ENCODE measurements around the gene CAMSAP1. TPM values are rescaled to one million over a fixed set of nuclear protein-coding genes. Genes with fewer than 3 reads are reported as not detected.

The CAMSAP1 gene
- total and polyA plus RNA-seq, 2 of the 4 experiments (the other 2 are of a cell fraction): 8.2 to 19.5 TPM

DNA sequence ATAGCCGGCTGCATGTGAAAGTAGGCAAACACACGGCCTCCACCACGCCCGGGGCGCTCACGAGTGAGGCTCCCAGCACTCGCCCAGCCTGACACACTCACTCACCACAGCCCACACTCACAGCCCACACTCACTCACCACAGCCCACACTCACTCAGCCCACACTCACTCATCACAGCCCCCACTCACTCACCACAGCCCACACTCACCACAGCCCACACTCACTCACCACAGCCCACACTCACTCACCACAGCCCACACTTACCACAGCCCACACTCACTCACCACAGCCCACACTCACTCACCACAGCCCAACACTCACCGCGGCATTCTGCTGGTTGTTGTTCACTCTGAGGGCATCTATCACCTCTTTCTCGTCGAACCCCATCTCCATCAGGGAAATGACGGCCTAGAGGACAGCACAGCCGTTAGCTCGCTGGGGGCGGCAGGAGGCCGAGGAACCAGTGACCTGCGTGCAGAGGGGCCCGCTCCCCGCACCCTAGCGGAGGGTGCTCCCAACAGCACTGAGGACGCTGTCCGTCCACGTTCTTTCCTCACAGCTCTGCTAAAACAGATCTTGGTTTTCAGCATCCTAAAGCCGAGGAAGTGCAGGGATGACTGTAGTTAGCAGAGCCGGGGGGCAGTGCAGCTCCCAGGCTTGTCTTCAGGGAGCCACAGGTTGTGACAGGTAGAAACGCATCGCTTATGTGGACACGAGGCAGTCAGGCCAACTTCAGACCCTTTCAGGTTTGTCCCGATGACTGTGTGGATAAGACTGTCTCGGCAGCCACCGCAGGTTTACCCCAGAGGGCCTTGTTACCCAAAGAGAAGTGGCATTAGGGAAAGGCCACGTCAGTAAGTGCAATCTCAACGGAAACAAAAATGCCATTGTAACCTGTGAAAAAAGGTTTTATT is 32.3 kb upstream of the CAMSAP1 start (continued):
- TF ChIP-seq CTCF (conservative IDR thresholded peaks at IDR 0.05; ENCODE audit: low read depth, low read length): no peak

Measured in IMR-90 (cell line).